ENCODE measurements around the gene DNAAF2. TPM values are rescaled to one million over a fixed set of nuclear protein-coding genes. Genes with fewer than 3 reads are reported as not detected.

The DNAAF2 gene
- total and polyA plus RNA-seq, 2 of the 8 experiments (the other 6 are each of a cell fraction or from before 2014, with no cell fraction given), result 12.2 to 30.0 TPM

- TF ChIP-seq, protein P1, sequence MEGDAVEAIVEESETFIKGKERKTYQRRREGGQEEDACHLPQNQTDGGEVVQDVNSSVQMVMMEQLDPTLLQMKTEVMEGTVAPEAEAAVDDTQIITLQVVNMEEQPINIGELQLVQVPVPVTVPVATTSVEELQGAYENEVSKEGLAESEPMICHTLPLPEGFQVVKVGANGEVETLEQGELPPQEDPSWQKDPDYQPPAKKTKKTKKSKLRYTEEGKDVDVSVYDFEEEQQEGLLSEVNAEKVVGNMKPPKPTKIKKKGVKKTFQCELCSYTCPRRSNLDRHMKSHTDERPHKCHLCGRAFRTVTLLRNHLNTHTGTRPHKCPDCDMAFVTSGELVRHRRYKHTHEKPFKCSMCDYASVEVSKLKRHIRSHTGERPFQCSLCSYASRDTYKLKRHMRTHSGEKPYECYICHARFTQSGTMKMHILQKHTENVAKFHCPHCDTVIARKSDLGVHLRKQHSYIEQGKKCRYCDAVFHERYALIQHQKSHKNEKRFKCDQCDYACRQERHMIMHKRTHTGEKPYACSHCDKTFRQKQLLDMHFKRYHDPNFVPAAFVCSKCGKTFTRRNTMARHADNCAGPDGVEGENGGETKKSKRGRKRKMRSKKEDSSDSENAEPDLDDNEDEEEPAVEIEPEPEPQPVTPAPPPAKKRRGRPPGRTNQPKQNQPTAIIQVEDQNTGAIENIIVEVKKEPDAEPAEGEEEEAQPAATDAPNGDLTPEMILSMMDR (IDR thresholded peaks at IDR 0.05; ENCODE audit: control extremely low read depth in 1 of 3, insufficient read depth in 1 of 3, low read depth in 1 of 3, low read length in 3 of 3), result no peak
- TF ChIP-seq CHD2 (IDR thresholded peaks at IDR 0.05; ENCODE audit: low read length) (no peak), TCF12 (IDR thresholded peaks at IDR 0.05; ENCODE audit: low read depth, low read length) (no peak), CBX8 (IDR thresholded peaks at IDR 0.05; ENCODE audit: borderline replicate concordance, low read depth, low read length) (no peak), CHD7 (IDR thresholded peaks at IDR 0.05; ENCODE audit: insufficient replicate concordance, low read length) (no peak), PHF8 (conservative IDR thresholded peaks at IDR 0.05; ENCODE audit: low read depth, low read length) (peak; percentile 5; the same call in 1 of the 2 replicates), CBX5 (IDR thresholded peaks at IDR 0.05; ENCODE audit: low read depth, low read length) (no peak)
These were observed at the start of gene DNAAF2 (continued) for GRCh38 chr14:49634547-49635334.

Data from H1 (cell line).